PC-3 (cell line): ENCODE data around the gene GPC6. TPM values are rescaled to one million over a fixed set of nuclear protein-coding genes. Genes with fewer than 3 reads are reported as not detected.

Source experiments
- ATAC-seq: fragments of 200-7000 bp; cut with Tn5 transposase; 2 replicates; pipeline ENCODE4 v1.9.1; 2020; ENCODE audit warnings: mild to moderate bottlenecking, moderate library complexity
- BruUV-seq: library from RNA; stranded (reverse); fragments of 400-500 nt; replicated peaks from 2 replicates; lab custom pipeline; 2021; lab: Mats Ljungman, UMichigan
- CTCF ChIA-PET: fragments of 300-600 bp; sonication (Branson Sonifier 250); formaldehyde crosslinking; loops from one replicate; lab custom pipeline; 2022; ENCODE audit warnings: antibody characterized with exemption; lab: Charles Lee
- POLR2A ChIA-PET: fragments of 300-600 bp; sonication (Branson Sonifier 250); formaldehyde crosslinking; loops from one replicate; lab custom pipeline; 2022; ENCODE audit warnings: antibody characterized with exemption; ENCODE audit not compliant: unreplicated experiment; lab: Charles Lee
- DNase-seq: peaks from one replicate; pipeline ENCODE4 v3.0.0-alpha.2; 2015
- H2AFZ ChIP-seq: fragments of 300-600 bp; sonication (generic); 2 replicates; pipeline ENCODE4 v1.6.0; 2016; ENCODE audit warnings: antibody characterized with exemption, low read length
- H3F3A ChIP-seq: fragments of 300-600 bp; sonication (generic); one replicate; pipeline ENCODE4 v1.6.0; 2017; ENCODE audit warnings: antibody characterized with exemption, low read length, control low read depth, mild to moderate bottlenecking; ENCODE audit not compliant: unreplicated experiment
- H3K27ac ChIP-seq: fragments of 300-600 bp; sonication (generic); 2 replicates; pipeline ENCODE4 v1.5.1; 2016; ENCODE audit warnings: mild to moderate bottlenecking, low read length
- H3K27me3 ChIP-seq: fragments of 300-600 bp; sonication (generic); 2 replicates; pipeline ENCODE4 v1.6.1; 2016; ENCODE audit warnings: low read length, mixed read lengths
- H3K36me3 ChIP-seq: fragments of 300-600 bp; sonication (generic); 2 replicates; pipeline ENCODE4 v1.6.1; 2016; ENCODE audit warnings: low read depth, mixed run types, low read length, mixed read lengths
- H3K4me1 ChIP-seq: fragments of 300-600 bp; sonication (generic); 2 replicates; pipeline ENCODE4 v1.5.1; 2016; ENCODE audit warnings: low read length; ENCODE audit not compliant: insufficient read depth
- H3K4me2 ChIP-seq: fragments of 300-600 bp; sonication (generic); 2 replicates; pipeline ENCODE4 v1.6.0; 2016; ENCODE audit warnings: low read length
- H3K4me3 ChIP-seq: fragments of 300-600 bp; sonication (generic); 2 replicates; pipeline ENCODE4 v1.5.1; 2016; ENCODE audit warnings: mild to moderate bottlenecking, low read length, mixed read lengths
- H3K79me2 ChIP-seq: fragments of 300-600 bp; sonication (generic); 2 replicates; pipeline ENCODE4 v1.6.1; 2017; ENCODE audit warnings: low read length, mixed read lengths
- H3K9ac ChIP-seq: fragments of 300-600 bp; sonication (generic); 2 replicates; pipeline ENCODE4 v1.6.0; 2016; ENCODE audit warnings: mild to moderate bottlenecking, low read length
- H3K9me2 ChIP-seq: fragments of 300-600 bp; sonication (generic); replicated peaks from 2 replicates; pipeline ENCODE4 v1.6.1; 2016; ENCODE audit warnings: mixed run types, low read length, mixed read lengths
- H3K9me3 ChIP-seq: fragments of 300-600 bp; sonication (generic); 2 replicates; pipeline ENCODE4 v1.6.1; 2016; ENCODE audit warnings: low read length, mixed read lengths
- H4K20me1 ChIP-seq: fragments of 300-600 bp; sonication (generic); 2 replicates; pipeline ENCODE4 v1.6.1; 2016; ENCODE audit warnings: low read length, mixed read lengths
- EZH2 ChIP-seq: fragments of 300-600 bp; sonication (generic); IDR thresholded peaks from one replicate; pipeline ENCODE4 v1.6.1; 2017; ENCODE audit warnings: antibody characterized with exemption, mild to moderate bottlenecking, low read length; ENCODE audit not compliant: unreplicated experiment
- EZH2phosphoT487 ChIP-seq: fragments of 300-600 bp; sonication (generic); IDR thresholded peaks from 2 replicates; pipeline ENCODE4 v1.6.1; 2018; ENCODE audit warnings: mild to moderate bottlenecking, antibody characterized with exemption, low read length, borderline replicate concordance
- intact Hi-C: fragments of 100-400 bp; cut with micrococcal nuclease; formaldehyde crosslinking; loops from 2 replicates; pipeline ENCODE4 v1.9.0; 2023
- total RNA-seq: library from RNA; depleted of rRNA; stranded (reverse); fragments of >200 nt; gene quantifications from 2 replicates; pipeline ENCODE4 v1.2.3, GENCODE V29; 2014
- TF ChIP-seq, protein P1 (sequence below): fragments of 300-600 bp; sonication (generic); conservative IDR thresholded peaks from 2 replicates; pipeline ENCODE4 v1.5.1; 2017; ENCODE audit warnings: antibody characterized with exemption, low read depth, mild to moderate bottlenecking, low read length

The GPC6 gene
- total RNA-seq, 1 experiment from 2014 or later, result 3.5 TPM

DNA sequence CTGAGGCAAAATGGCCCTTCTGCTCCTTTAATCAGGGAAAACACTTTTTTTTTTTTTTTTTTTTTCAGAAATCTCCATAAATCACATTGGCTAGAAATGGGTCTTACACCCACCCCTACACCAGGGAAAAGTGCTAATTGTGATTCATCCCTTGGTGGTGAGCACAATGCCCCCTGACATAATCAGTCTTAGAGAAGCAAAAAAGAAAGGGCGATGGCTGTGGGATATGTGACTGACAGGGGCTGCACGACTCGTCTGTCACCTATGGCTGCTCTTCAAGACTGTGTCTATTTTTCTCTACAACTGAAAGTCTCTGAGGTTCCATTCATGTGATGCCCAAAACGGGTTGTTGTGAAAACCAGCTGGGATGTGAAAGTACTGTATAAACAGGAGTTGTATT lies 3.6 kb upstream of the GPC6 start:
- H3K9ac ChIP-seq, result no peak overlapping the region
- intact Hi-C loops, result loop anchor here (10.0 kb wide), 1 partner anchor 328 kb away; no protein-coding TSS in a partner anchor
- H3K27ac ChIP-seq, result no peak overlapping the region
- no peaks in the 10 kb centered on the region for H3K36me3 ChIP-seq
- H4K20me1 ChIP-seq, result no peaks in the 10 kb centered on the region
- H2AFZ ChIP-seq, result no peak overlapping the region
- ChIA-PET POLR2A (no interaction called here), CTCF (no interaction called here)
- ATAC-seq (no peak), DNase-seq (no peak)
- no peaks in the 10 kb centered on the region for H3F3A ChIP-seq
- no peak overlapping the region for H3K4me3 ChIP-seq
- peaks cover 18% of the 10 kb centered on the region for H3K4me1 ChIP-seq
- no peaks in the 10 kb centered on the region for H3K9me2 ChIP-seq
- no peaks in the 10 kb centered on the region for H3K27me3 ChIP-seq
- no peaks in the 10 kb centered on the region for H3K9me3 ChIP-seq
- BruUV-seq, result no TSS peak
- TF ChIP-seq EZH2phosphoT487 (no peak), EZH2 (no peak)
- TF ChIP-seq, protein P1, sequence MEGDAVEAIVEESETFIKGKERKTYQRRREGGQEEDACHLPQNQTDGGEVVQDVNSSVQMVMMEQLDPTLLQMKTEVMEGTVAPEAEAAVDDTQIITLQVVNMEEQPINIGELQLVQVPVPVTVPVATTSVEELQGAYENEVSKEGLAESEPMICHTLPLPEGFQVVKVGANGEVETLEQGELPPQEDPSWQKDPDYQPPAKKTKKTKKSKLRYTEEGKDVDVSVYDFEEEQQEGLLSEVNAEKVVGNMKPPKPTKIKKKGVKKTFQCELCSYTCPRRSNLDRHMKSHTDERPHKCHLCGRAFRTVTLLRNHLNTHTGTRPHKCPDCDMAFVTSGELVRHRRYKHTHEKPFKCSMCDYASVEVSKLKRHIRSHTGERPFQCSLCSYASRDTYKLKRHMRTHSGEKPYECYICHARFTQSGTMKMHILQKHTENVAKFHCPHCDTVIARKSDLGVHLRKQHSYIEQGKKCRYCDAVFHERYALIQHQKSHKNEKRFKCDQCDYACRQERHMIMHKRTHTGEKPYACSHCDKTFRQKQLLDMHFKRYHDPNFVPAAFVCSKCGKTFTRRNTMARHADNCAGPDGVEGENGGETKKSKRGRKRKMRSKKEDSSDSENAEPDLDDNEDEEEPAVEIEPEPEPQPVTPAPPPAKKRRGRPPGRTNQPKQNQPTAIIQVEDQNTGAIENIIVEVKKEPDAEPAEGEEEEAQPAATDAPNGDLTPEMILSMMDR, result no peak
- H3K4me2 ChIP-seq, result no peak overlapping the region
- H3K79me2 ChIP-seq, result no peaks in the 10 kb centered on the region

DNA sequence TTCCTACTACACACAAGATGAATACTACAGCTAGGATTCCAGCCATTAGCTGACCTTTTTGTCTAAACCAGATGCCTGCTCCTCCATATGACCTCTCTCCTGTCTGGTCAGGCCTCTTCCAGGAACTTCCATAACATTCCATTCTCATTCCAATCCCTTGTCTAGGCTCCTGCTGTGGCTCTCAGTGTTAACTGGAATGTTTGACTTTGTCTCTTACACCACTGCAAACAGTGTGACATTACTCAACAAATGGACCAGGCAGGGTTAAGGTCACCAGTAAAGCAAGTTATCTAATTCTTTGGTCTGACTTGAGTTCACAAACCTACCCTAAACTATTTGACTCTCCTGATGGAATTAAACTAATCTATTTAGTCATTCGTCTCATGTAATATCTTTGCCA lies 2.1 kb upstream of the GPC6 start:
- Histone ChIP-seq H3K36me3 (no peaks in the 10 kb centered on the region), H3K4me1 (peaks cover 24% of the 10 kb centered on the region), H3F3A (no peaks in the 10 kb centered on the region), H3K9me3 (no peaks in the 10 kb centered on the region), H3K79me2 (peaks cover 11% of the 10 kb centered on the region), H3K4me2 (no peak overlapping the region), H2AFZ (no peak overlapping the region), H3K4me3 (no peak overlapping the region), H3K27me3 (no peaks in the 10 kb centered on the region), H3K9ac (no peak overlapping the region), H3K27ac (no peak overlapping the region), H3K9me2 (no peaks in the 10 kb centered on the region), H4K20me1 (no peaks in the 10 kb centered on the region)
- ATAC-seq (no peak), DNase-seq (peak; percentile 22)
- intact Hi-C loops, result loop anchor here (10.0 kb wide), 1 partner anchor 330 kb away; no protein-coding TSS in a partner anchor
- BruUV-seq, result no TSS peak
- ChIA-PET CTCF (no interaction called here), POLR2A (no interaction called here)
- TF ChIP-seq EZH2phosphoT487, result no peak
- TF ChIP-seq, protein P1, result no peak
- no peak for TF ChIP-seq EZH2

DNA sequence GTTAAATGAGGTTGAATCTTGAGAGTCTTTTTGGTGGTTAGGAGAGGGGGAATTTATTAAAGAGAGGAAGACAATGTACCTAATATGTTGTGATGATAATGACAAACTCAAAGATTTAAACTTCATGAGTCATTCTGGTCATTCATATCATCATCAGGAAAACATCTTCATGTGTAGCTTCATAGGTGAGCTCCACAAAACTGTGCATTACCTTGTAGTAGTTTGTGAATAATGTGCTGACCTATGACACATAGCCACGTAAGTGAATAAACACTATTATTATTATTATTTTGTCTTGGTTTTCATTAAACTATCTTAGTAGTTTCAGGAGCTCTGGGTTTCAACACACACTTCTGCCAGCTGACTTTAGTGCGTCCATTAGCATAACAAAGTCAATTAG lies 997 bp upstream of the GPC6 start:
- H3K36me3 ChIP-seq, result no peaks in the 10 kb centered on the region
- ChIA-PET POLR2A (interaction anchor here (0.6 kb wide), 1 partner anchor 73 kb away, joined by 3 read pairs; no protein-coding TSS in a partner anchor), CTCF (interaction anchor here (0.8 kb wide), 1 partner anchor 23 kb away, joined by 3 read pairs; no protein-coding TSS in a partner anchor)
- peak overlapping the region; percentile 97; the same call in 1 of the 2 replicates for H2AFZ ChIP-seq
- H3K9ac ChIP-seq, result no peak overlapping the region
- no peaks in the 10 kb centered on the region for H3K9me3 ChIP-seq
- intact Hi-C loops, result loop anchor here (2.0 to 10.0 kb wide), 4 partner anchors 263 to 1137 kb away; no protein-coding TSS in a partner anchor
- peak overlapping the region; percentile 88 for H3K4me3 ChIP-seq
- no peaks in the 10 kb centered on the region for H3K9me2 ChIP-seq
- H4K20me1 ChIP-seq, result no peaks in the 10 kb centered on the region
- BruUV-seq, result no TSS peak
- peak overlapping the region; percentile 98 for H3K4me2 ChIP-seq
- no peaks in the 10 kb centered on the region for H3F3A ChIP-seq
- peak; percentile 46 for DNase-seq
- no peak for ATAC-seq
- H3K4me1 ChIP-seq, result peaks cover 34% of the 10 kb centered on the region
- H3K79me2 ChIP-seq, result peaks cover 20% of the 10 kb centered on the region
- TF ChIP-seq EZH2 (no peak), EZH2phosphoT487 (no peak)
- TF ChIP-seq, protein P1, result no peak
- H3K27me3 ChIP-seq, result no peaks in the 10 kb centered on the region
- peak overlapping the region; percentile 41 for H3K27ac ChIP-seq
